GM12873 (cell line): ENCODE results near the gene FUT6.

ENCODE experiments used
- CTCF ChIP-seq: IDR thresholded peaks from 2 replicates; pipeline ENCODE4 v1.5.1; 2012; ENCODE audit warnings: low read depth, mild to moderate bottlenecking, moderate library complexity, low read length, control low read depth; ENCODE audit not compliant: insufficient read depth; ENCODE audit errors: missing control alignments

Gene FUT6

GRCh38 chr19:5785423-5785822, 54.1 kb downstream of the FUT6 start:
- no peak for TF ChIP-seq CTCF

- no peak for TF ChIP-seq CTCF
Observed at GRCh38 chr19:5784581-5785147, 54.8 kb downstream of the FUT6 start, which contains the start of gene PRR22. TSS of gene PRR22 (minus strand) at chr19:5784746. CDS start at chr19:5784660, 86 bp downstream.

GRCh38 chr19:5782945-5783919, 56.3 kb downstream of the FUT6 start:
- TF ChIP-seq CTCF: no peak

- no peak for TF ChIP-seq CTCF
Observed at GRCh38 chr19:5782322-5782721, 57.2 kb downstream of the FUT6 start.
